H9 (cell line): Measurements from ENCODE around the gene ERC1. TPM values are rescaled to one million over a fixed set of nuclear protein-coding genes. Genes with fewer than 3 reads are reported as not detected.

Experiments
- DNase-seq: peaks from one replicate; pipeline ENCODE4 v3.0.0-alpha.2; 2017
- H2AFZ ChIP-seq: one replicate; pipeline ENCODE4 v1.6.1; 2013; ENCODE audit warnings: mild to moderate bottlenecking, low read length, control low read depth, moderate library complexity
- H2AK5ac ChIP-seq: 2 replicates; pipeline ENCODE4 v1.6.1; 2013; ENCODE audit warnings: low read length, control low read depth, mixed read lengths; ENCODE audit not compliant: insufficient read length
- H2BK120ac ChIP-seq: one replicate; pipeline ENCODE4 v1.6.1; 2013; ENCODE audit warnings: low read depth, mild to moderate bottlenecking, low read length, control low read depth, inconsistent platforms; ENCODE audit not compliant: poor library complexity, severe bottlenecking
- H2BK12ac ChIP-seq: 2 replicates; pipeline ENCODE4 v1.6.1; 2013; ENCODE audit warnings: low read length, control low read depth, mixed read lengths, low read depth; ENCODE audit not compliant: insufficient read length
- H2BK15ac ChIP-seq: 2 replicates; pipeline ENCODE4 v1.6.1; 2013; ENCODE audit warnings: low read depth, low read length, control low read depth
- H2BK20ac ChIP-seq: one replicate; pipeline ENCODE4 v1.6.1; 2013; ENCODE audit warnings: low read depth, mild to moderate bottlenecking, low read length, control low read depth, inconsistent platforms; ENCODE audit not compliant: poor library complexity, severe bottlenecking
- H2BK5ac ChIP-seq: 2 replicates; pipeline ENCODE4 v1.6.1; 2013; ENCODE audit warnings: low read length, control low read depth, mixed read lengths; ENCODE audit not compliant: insufficient read length
- H3K14ac ChIP-seq: 2 replicates; pipeline ENCODE4 v1.6.1; 2013; ENCODE audit warnings: low read length, control low read depth; ENCODE audit not compliant: insufficient read depth
- H3K18ac ChIP-seq: 2 replicates; pipeline ENCODE4 v1.6.1; 2013; ENCODE audit warnings: low read depth, mild to moderate bottlenecking, mixed read lengths, low read length, control low read depth; ENCODE audit not compliant: insufficient read length
- H3K23ac ChIP-seq: 2 replicates; pipeline ENCODE4 v1.6.1; 2013; ENCODE audit warnings: low read length, control low read depth, mixed read lengths, low read depth; ENCODE audit not compliant: insufficient read length
- H3K23me2 ChIP-seq: 2 replicates; pipeline ENCODE4 v1.6.1; 2013; ENCODE audit warnings: low read depth, mild to moderate bottlenecking, mixed read lengths, low read length, control low read depth; ENCODE audit not compliant: insufficient read length, poor library complexity, severe bottlenecking
- H3K27ac ChIP-seq: 2 replicates; pipeline ENCODE4 v1.5.1; 2013; ENCODE audit warnings: low read length, control low read depth, mixed read lengths, low read depth; ENCODE audit not compliant: insufficient read length
- H3K27me3 ChIP-seq: 2 replicates; pipeline ENCODE4 v1.6.1; 2013; ENCODE audit warnings: low read length, control low read depth, inconsistent platforms; ENCODE audit not compliant: insufficient read depth
- H3K4ac ChIP-seq: 2 replicates; pipeline ENCODE4 v1.6.1; 2013; ENCODE audit warnings: low read depth, mild to moderate bottlenecking, control low read depth, inconsistent platforms, low read length, moderate library complexity
- H3K4me1 ChIP-seq: 2 replicates; pipeline ENCODE4 v1.6.1; 2013; ENCODE audit warnings: low read length, control low read depth, inconsistent platforms; ENCODE audit not compliant: insufficient read depth
- H3K4me2 ChIP-seq: 2 replicates; pipeline ENCODE4 v1.6.1; 2013; ENCODE audit warnings: low read length, control low read depth, mixed read lengths; ENCODE audit not compliant: insufficient read length, insufficient read depth
- H3K56ac ChIP-seq: 2 replicates; pipeline ENCODE4 v1.6.1; 2013; ENCODE audit warnings: low read depth, mild to moderate bottlenecking, mixed read lengths, low read length, control low read depth; ENCODE audit not compliant: insufficient read length
- H3K79me1 ChIP-seq: 2 replicates; pipeline ENCODE4 v1.6.1; 2013; ENCODE audit warnings: low read depth, mild to moderate bottlenecking, moderate library complexity, low read length, control low read depth, inconsistent platforms; ENCODE audit not compliant: insufficient read depth, poor library complexity, severe bottlenecking
- H3K79me2 ChIP-seq: 2 replicates; pipeline ENCODE4 v1.6.1; 2013; ENCODE audit warnings: low read length, control low read depth, inconsistent platforms; ENCODE audit not compliant: insufficient read depth
- H3K9ac ChIP-seq: 2 replicates; pipeline ENCODE4 v1.6.1; 2013; ENCODE audit warnings: low read length, control low read depth, mixed read lengths; ENCODE audit not compliant: insufficient read length; ENCODE audit errors: extremely low read depth
- H3K9me3 ChIP-seq: one replicate; pipeline ENCODE4 v1.6.1; 2013; ENCODE audit warnings: low read depth, low read length, inconsistent platforms; ENCODE audit not compliant: control insufficient read depth
- H3T11ph ChIP-seq: one replicate; pipeline ENCODE4 v1.6.1; 2013; ENCODE audit warnings: mild to moderate bottlenecking, low read length, control low read depth, inconsistent platforms
- H4K20me1 ChIP-seq: one replicate; pipeline ENCODE4 v1.6.1; 2013; ENCODE audit not compliant: control insufficient read depth, insufficient read length, insufficient read depth
- H4K5ac ChIP-seq: 2 replicates; pipeline ENCODE4 v1.6.1; 2013; ENCODE audit warnings: low read depth, mild to moderate bottlenecking, mixed read lengths, low read length, control low read depth; ENCODE audit not compliant: insufficient read length
- H4K8ac ChIP-seq: replicated peaks from 2 replicates; pipeline ENCODE4 v1.6.1; 2013; ENCODE audit warnings: low read length, control low read depth, mixed read lengths, low read depth; ENCODE audit not compliant: insufficient read length
- H4K91ac ChIP-seq: 2 replicates; pipeline ENCODE4 v1.6.1; 2013; ENCODE audit warnings: low read depth, mild to moderate bottlenecking, moderate library complexity, mixed read lengths, low read length, control low read depth; ENCODE audit not compliant: insufficient read length
- H3K27ac Mint-ChIP-seq, 3 experiments: 2 replicates in 2 of 3; 3 replicates in 1 of 3; pipeline ENCODE4 v1.8.0; 2020 to 2021; ENCODE audit warnings: mixed read lengths in 3 of 3, mild to moderate bottlenecking in 1 of 3, moderate library complexity in 1 of 3
- H3K27me3 Mint-ChIP-seq: 2 replicates; pipeline ENCODE4 v1.8.0; 2021; ENCODE audit warnings: low read depth, mild to moderate bottlenecking, moderate library complexity, mixed read lengths
- H3K36me3 Mint-ChIP-seq, 3 experiments: 2 replicates in 2 of 3; 3 replicates in 1 of 3; pipeline ENCODE4 v1.8.0; 2020 to 2021; ENCODE audit warnings: low read depth in 3 of 3, mixed read lengths in 3 of 3; ENCODE audit not compliant: insufficient read depth in 1 of 3
- H3K4me1 Mint-ChIP-seq, 2 experiments: 2 replicates each; pipeline ENCODE4 v1.8.0; 2020; ENCODE audit warnings: mixed read lengths in 2 of 2
- H3K4me3 Mint-ChIP-seq, 2 experiments: 2 replicates in 1 of 2; 3 replicates in 1 of 2; pipeline ENCODE4 v1.8.0; 2020 to 2021; ENCODE audit warnings: mild to moderate bottlenecking in 2 of 2, mixed read lengths in 2 of 2, moderate library complexity in 1 of 2
- H3K9me3 Mint-ChIP-seq, 2 experiments: 2 replicates in 1 of 2; 3 replicates in 1 of 2; pipeline ENCODE4 v1.8.0; 2020; ENCODE audit warnings: mild to moderate bottlenecking in 2 of 2, mixed read lengths in 2 of 2, moderate library complexity in 1 of 2
- WGBS: extraction: QIAGEN DNeasy Blood & Tissue Kit; methylation state at CpG from one replicate; pipeline ENCODE4 v1.1.7; 2013; ENCODE audit warnings: missing lambda C conversion rate, low lambda C conversion rate, mixed read lengths; ENCODE audit not compliant: insufficient read length; ENCODE audit errors: extremely low coverage; 5-methylcytosine and 5-hydroxymethylcytosine counted together
- total RNA-seq: library from RNA; stranded (reverse); gene quantifications from 2 replicates; pipeline ENCODE4 v1.2.1, GENCODE V29; 2021
- TF ChIP-seq, protein P1 (sequence below): fragments of 200-600 bp; sonication (generic); conservative IDR thresholded peaks from 3 replicates; pipeline ENCODE4 v1.8.0; 2021; ENCODE audit warnings: antibody characterized with exemption, mild to moderate bottlenecking

Gene ERC1
- total RNA-seq, 1 experiment from 2014 or later, result 51.2 TPM

DNA sequence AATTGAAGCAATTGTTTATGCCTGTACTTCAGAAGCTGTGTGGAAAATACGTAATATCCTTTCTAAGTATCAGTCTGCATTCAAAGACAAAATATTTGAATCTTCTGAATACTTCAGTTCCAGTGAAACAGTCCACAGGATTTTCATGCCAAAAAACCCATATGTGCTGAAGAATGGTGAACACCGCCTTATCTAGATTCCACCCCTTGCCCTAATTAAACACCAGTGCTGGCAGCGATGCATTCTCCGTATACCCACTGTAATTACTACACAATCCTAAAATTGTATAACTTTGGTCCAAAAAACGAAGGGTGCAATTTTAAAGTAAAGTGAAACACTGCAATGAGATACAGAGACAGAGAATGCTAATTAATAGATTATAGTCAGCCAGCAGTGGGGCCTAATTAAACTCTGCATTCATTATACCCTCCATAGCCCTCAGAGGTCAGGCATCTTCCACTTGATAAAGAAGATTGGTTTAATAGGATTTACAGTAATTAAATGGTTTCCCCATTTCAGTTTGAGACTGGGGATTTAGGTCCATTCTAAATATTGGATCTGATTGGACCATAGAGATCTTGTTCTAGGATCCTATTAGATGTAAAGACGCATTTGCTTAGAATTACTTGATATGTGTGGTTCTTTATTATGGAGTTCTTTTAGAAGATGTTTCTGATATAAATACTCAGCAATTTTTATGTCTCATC is 43.9 kb downstream of the ERC1 start:
- no peak overlapping the region for H3K4ac ChIP-seq
- WGBS, result no CpG with 5 or more reads among the region's 6 CpGs
- H3K4me1 Mint-ChIP-seq, result no peaks in the 10 kb centered on the region
- H3K27me3 Mint-ChIP-seq, result no peaks in the 10 kb centered on the region
- H3K4me1 ChIP-seq, result no peaks in the 10 kb centered on the region
- H3K18ac ChIP-seq, result no peak overlapping the region
- no peak overlapping the region for H4K91ac ChIP-seq
- H3K9ac ChIP-seq, result no peak overlapping the region
- no peaks in the 10 kb centered on the region for H3K9me3 ChIP-seq
- H2BK15ac ChIP-seq, result no peak overlapping the region
- H3K23ac ChIP-seq, result no peak overlapping the region
- no peak overlapping the region for H3K14ac ChIP-seq
- DNase-seq, result no peak
- peaks cover 4 to 44% (median 19%) of the 10 kb centered on the region in 3 experiments; a peak in 6 of 7 replicates for H3K36me3 Mint-ChIP-seq
- H3K27ac Mint-ChIP-seq, result no peak overlapping the region
- no peaks in the 10 kb centered on the region for H3K79me1 ChIP-seq
- no peak overlapping the region for H2BK120ac ChIP-seq
- no peak overlapping the region for H4K5ac ChIP-seq
- no peak overlapping the region for H2BK5ac ChIP-seq
- H2AK5ac ChIP-seq, result no peak overlapping the region
- no peak overlapping the region for H2AFZ ChIP-seq
- no peak overlapping the region for H3K56ac ChIP-seq
- H2BK12ac ChIP-seq, result no peak overlapping the region
- H3K27ac ChIP-seq, result no peak overlapping the region
- H4K8ac ChIP-seq, result no peak overlapping the region
- H2BK20ac ChIP-seq, result no peak overlapping the region
- H3K4me3 Mint-ChIP-seq, result no peak overlapping the region
- no peaks in the 10 kb centered on the region for H3K9me3 Mint-ChIP-seq
- no peaks in the 10 kb centered on the region for H4K20me1 ChIP-seq
- no peaks in the 10 kb centered on the region for H3K27me3 ChIP-seq
- no peaks in the 10 kb centered on the region for H3K23me2 ChIP-seq
- no peak overlapping the region for H3T11ph ChIP-seq
- TF ChIP-seq, protein P1, sequence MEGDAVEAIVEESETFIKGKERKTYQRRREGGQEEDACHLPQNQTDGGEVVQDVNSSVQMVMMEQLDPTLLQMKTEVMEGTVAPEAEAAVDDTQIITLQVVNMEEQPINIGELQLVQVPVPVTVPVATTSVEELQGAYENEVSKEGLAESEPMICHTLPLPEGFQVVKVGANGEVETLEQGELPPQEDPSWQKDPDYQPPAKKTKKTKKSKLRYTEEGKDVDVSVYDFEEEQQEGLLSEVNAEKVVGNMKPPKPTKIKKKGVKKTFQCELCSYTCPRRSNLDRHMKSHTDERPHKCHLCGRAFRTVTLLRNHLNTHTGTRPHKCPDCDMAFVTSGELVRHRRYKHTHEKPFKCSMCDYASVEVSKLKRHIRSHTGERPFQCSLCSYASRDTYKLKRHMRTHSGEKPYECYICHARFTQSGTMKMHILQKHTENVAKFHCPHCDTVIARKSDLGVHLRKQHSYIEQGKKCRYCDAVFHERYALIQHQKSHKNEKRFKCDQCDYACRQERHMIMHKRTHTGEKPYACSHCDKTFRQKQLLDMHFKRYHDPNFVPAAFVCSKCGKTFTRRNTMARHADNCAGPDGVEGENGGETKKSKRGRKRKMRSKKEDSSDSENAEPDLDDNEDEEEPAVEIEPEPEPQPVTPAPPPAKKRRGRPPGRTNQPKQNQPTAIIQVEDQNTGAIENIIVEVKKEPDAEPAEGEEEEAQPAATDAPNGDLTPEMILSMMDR, result no peak
- H3K4me2 ChIP-seq, result no peak overlapping the region
- H3K79me2 ChIP-seq, result no peaks in the 10 kb centered on the region
